ENCODE results near the gene HM13.
"Not testable (repeated sequence)": the region's sequence is repeated elsewhere in the genome, so short reads cannot be mapped to it uniquely, and the experiment has no call there.

HM13 gene

DNA sequence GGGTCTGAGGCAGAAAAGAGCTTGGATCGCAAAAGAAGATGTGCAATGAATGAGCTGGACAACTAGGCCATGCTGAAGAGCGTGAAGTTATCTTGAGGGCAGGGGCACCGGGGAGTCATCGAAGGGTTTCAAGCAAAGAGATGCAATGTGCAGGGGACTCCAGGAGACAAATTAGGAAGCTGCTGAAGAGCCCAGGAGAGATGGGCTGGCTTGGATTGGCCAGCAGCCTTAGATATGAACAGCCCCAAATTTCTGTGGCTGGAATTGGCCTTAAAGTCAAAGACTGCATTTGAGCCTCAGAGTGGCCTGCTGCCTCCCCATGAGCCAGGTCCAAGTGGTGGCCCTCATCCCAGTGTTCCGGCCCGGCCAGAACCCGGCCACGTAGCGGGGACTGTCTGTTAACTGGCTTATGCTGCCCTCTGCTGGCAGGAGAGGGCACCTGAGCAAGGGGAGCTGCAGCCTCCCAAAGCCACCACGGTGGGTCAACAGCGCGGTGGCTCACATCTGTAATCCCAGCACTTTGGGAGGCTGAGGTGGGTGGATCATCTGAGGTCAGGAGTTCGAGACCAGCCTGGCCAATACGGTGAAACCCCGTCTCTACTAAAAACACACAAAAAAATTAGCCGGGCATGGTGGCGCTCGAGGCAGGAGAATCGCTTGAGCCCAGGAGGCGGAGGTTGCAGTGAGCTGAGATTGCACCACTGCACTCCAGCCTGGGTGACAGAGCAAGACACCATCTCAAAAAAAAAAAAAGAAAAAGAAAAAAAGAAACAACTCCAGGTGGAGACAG is 11.2 kb upstream of the HM13 start:
- DNase-seq, result peak; percentile 10

DNA sequence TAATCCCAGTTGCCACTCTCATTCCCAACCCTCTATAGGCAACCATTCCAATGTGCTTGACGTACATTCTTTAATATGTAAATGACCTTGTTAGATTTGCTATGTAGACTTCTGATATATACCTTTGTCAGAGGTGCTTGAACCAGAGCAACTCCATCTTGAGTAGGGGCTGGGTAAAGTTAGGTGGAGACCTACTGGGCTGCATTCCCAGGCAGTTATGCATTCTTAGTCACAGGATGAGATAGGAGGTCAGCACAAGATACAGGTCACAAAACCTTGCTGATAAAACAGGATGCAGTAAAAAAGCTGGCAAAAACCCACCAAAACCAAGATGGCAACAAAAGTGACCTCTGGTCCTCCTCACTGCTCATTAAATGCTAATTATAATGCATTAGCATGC is 8.3 kb upstream of the HM13 start:
- DNase-seq, result no peak

DNA sequence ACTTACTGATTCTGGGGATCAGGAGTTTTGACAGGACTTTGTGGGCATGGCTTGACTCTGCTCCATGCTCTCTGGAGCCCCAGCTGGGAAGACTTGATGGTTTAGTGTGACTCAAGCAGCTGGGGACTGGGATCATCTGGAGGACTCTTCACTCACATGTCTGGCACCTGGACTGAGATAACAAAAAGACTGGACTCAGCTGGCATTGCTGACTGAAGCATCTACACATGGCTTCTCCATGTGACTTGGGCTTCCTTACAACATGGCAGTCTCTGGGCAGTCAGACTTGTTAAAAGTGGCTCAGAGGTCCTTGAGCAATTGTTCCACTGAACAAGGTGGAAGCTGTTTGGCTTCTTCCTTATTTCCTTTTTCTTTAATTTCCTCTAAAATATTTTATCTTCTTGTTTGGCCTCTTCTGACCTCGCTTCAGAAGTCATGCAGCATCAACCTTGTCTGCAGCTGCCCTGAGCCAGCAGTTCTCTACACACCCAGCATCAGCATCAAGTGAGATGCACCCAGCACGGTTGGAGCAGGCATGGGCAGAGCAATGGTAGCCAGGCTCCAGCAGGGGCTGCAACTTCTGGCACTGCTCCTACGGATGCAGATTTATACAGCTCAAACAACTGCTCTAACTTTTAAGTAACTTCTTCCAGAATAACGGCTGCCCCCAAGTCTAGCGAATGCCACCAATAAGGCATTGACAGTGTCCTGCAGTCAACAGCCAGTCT is 5.6 kb upstream of the HM13 start:
- no peak for DNase-seq

DNA sequence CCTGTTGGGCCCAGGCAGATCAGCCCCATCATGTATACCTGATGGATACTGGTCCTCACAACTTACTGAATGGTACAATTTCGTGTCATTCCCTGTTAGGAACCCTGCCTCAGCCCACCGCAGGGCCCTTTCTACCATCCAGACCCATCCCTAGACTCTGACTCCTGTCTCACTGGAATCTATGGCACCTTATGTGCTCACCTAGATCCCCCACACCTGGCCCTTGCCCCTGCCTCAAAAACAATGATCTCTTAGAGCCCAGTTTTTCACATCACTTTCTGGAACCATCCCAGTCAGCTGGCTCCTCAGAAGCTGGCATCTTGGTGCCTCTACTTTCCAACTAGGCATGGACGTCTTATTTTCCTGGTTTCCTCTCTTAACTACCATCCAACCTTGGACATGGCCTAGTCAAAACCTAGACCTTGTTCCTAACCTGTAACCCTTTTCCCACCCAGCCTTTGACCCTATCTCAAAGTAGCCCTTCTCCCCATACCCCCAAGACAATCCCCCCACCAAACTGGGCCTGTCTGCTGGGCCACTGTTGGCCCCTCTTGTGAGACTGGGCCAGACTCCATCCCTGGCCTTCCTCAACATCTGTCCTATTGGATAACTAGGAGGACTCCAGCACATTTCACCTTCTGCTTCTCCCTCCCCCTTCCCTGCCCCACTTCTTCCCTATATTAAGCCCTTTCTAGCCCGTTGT is 981 bp downstream of the HM13 start:
- no peak for DNase-seq

DNA sequence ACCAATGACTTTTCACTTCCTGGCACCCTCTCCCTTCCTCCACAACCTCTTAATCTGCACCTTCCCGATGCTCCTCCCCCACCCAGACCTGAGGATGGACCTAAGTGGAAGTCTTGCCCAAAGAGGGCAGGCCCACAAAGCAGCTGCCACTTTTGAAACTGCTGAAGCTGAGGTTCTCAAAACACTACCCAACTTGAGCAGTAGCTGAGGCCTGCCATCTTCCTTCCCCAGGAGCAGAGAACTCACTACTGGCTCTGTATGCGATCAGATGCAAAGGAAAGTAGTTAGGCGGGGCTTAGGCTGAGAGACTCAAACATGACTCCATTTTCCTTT is 1.5 kb downstream of the HM13 start:
- no peak for DNase-seq

DNA sequence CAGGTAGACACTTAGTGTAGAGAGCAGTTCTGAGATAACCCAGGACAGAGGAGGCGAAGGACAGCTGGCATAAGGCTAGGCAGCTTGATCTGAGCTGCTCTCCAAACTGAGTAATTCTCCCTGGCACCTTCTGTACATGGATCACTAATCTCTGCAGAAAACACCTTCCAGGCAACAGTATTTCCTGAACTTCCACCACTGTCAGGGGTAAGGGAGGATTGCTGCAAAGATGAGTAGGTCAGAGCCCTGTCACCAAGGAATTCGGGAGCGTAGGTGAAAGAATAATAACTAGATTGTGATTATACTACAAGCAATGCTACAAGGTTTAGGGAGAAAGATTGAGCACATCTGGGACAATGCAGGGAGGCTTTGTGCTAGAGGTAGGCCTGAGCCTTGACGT is 1.9 kb downstream of the HM13 start:
- no peak for DNase-seq

DNA sequence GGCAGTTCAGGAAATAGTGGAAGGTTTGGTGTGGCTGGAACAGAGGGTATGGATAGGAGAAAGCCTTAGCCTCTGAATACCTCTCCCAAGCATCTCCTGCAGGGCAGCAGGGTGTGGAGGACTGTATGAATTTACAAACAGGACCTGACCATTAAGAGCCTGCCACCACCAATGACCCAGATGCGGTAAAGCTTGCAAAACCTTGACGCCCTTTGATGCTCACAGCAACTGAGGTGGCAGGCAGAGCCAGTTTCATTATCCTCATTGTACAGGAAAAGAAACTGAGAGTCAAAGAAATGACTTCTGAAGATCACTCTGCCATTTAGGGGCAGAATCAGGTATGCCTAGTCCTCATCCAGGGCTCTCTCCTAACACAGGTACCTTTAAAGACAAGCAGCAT is 2.4 kb downstream of the HM13 start:
- DNase-seq, result no peak

DNA sequence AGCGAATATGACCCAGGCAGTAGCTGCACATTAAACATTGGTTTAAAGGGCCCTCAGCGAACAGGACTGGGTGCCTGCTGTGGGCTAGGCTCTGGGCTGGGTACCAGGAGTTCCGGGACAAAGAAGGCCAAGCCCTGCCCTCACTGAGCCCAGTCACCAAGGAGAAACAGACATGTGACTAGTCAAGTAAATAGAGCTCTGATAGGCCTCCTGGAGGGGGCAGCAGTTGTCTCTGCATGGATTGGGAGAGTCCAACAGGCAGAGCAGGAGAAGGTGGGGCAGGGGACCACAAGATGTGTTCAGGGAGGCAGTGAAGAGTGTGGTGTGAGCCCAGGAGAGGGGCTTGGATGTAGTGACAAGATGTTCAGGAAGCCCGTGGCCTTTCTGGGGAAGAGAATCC is 3.1 kb downstream of the HM13 start:
- DNase-seq, result no peak

DNA sequence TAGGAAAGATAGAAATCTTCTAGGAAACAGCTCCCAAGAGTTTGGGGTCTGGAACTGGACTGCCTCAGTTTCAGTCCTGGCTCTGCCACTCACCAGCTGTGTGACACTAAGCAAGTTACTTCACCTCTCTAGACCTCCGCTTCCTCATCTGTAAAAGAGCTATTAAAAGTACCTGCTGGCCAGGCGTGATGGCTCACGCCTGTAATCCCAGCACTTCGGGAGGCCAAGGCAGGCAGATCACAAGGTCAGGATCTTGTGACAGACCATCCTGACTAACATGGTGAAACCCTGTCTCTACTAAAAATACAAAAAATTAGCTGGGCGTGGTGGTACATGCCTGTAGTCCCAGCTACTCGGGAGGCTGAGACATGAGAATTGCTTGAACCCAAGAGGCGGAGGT is 7.0 kb downstream of the HM13 start:
- DNase-seq, result not testable (repeated sequence)

DNA sequence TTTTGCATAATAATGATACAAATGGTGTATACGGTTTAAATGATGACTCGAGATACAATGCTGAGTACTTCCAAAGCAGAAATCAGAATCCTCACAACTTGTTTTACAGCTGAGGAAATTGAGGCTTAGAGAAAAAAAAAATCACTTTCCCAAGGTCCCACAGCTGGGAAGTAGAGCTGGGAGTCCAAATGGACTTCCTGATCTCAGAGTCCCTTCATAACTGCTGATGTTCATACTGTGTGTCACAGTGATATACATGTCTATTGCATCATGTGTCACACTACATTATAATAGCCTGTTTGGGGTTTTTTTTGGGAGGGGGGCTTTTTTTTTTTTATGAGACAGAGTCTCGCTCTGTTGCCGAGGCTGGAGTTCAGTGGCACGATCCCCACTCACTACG is 8.5 kb downstream of the HM13 start:
- DNase-seq, result no peak

DNA sequence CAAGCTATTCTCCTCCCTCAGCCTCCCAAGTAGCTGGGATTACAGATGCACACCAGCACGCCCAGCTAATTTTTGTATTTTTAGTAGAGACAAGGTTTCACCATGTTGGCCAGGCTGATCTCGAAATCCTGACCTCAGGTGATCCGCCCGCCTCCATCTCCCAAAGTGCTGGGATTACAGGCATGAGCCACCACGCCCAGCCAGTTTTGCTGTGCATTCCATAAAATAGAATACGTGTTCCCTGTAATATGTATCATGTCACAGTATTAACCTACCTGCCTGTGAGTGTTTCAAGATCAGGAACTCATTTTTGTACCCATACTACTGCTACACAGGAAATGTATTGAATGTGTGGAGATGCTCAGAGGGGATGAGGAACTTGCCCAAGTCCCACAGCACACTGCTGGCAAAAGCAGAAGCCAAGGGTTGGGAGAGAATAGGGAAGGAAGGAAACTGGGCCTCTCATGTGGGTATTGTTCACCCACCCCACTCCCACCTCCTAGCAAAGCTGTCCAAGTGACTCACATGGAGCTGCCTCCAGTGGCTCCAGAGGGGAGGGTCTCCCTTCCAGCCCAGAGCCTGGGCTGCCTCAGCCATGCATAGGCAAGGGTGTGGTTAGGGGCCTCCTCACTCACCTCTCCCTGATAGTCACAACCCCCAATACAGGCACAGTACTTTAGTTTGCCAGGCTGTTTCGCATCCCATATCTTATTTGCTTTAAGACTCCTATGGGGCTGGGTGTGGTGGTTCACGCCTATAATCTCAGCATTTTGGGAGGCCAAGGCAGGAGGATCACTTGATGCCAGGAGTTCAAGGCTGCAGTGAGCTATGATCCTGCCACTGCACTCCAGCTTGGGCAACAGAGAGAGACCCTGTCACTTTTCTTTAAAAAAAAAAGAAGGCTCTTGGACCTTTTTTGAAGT is 9.4 kb downstream of the HM13 start:
- DNase-seq, result no peak

DNA sequence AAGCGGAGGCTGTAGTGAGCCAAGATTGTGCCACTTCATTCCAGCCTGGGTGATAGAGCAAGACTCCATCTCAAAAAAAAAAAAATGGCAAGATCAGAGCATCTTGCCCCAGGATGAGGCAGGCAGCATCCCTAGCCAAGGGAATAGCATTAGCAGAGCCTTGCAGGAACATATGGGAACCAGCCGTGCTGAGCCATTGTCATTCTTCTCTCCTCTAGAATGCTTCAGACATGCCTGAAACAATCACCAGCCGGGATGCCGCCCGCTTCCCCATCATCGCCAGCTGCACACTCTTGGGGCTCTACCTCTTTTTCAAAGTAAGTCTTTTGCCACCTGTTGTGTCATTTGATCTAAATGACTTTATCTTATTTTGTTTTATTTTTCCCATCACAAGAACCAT is 13.0 kb downstream of the HM13 start:
- no peak for DNase-seq

DNA sequence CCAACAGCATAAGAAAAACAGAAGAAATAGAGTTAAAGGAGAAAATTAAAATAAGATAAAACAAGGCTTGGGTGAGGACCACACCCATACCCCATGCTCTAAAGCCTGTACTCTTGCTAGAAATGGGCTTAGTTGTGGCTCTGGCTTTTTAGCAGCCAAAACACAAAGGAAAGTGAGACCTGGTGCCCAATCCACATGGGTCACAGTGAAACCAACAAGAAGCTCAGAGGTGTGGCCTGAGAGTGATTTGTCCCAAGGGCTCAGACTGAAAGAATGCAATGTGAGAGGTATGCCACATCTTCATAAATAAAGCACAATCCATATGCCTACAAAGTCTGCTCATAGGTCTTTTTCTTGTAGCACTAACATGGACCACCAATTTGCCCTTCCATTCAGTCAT is 21.1 kb downstream of the HM13 start:
- no peak for DNase-seq

DNA sequence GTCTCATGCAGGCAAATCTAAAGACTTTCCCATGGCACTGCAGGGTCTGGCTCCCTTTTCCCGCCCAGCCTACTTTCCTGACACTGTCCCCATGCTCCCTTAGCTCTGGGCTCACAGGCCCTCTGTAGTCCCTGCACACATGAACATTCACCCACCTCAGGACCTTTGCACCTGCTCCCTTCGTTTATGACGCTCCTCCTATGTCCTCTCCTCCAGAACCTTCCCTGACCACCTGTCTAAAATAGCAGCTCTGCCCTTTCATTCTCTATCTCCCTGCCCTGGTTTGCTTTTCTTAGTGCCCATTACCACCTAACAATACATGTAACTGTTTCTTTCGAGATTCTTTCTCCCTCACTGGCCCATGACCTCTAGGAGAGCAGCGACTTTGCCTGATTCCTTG is 22.3 kb downstream of the HM13 start:
- no peak for DNase-seq

DNA sequence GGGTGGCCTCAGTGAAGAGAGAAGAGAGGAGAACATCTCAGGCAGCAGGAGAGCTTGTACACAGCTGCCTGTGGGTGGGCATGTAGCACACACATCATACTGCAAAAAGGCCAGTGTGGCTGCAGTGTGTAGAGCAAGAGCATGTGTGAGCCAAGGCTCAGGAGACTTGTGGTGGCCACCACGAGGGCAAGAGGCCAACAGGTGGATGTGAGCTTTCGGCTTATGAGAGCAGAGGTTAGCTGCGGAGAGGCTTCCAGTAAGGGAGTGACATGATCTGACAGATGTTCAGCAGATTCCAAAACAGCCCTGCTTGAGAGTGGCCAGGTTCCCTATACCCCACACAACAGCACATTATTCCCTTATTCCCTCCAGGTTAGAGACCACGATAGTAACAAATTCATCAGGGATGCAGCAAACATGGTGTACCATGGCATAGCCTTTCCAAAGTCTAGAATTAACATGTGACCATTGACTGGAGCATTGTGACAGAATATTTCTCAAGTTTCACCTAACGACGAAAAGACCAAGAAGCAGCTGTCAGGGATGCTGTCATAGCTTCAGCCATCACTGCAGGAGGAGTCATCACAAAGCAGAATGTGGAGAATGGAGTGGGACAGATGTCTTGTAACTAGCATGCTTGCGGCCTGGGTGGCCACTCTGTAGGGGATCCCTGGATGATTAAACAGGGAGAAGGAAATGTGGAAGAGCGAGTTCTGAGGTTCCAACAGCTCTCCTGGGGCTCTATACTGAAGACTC is 23.1 kb downstream of the HM13 start:
- DNase-seq, result no peak

DNA sequence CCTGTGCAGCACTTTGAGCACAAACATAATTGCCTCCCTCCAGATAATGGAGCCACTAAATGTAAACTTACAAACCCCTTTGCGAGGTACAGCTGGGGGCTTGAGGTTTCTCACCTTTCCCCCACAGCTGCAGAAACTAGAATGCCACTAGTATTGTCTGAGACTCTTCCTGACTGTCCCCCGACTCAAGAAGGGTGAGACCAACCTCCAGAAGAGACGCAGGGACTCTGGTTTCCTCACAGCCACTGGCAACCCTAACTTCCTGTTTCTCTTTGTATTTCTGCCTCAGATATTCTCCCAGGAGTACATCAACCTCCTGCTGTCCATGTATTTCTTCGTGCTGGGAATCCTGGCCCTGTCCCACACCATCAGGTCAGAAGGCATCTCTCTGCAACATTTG is 23.6 kb downstream of the HM13 start:
- no peak for DNase-seq

DNA sequence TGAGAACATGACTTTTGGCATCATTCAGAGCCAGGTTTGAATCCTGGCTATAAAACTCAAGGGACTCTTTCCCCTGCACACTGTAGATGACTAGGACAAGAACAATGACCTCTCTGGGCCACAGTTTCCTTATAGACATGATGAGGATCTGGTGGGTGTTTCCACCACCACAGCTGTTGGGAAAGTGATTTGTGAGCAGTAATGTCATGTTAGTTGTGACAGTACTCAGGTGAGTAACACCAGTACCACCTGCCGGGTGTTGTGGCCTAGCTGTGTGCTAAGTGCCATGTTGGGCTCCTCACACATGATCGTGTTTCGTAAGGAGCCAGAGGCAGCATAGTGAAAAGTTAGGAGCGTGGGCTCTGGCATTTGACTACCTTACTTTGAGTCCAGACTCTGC is 24.1 kb downstream of the HM13 start:
- no peak for DNase-seq

DNA sequence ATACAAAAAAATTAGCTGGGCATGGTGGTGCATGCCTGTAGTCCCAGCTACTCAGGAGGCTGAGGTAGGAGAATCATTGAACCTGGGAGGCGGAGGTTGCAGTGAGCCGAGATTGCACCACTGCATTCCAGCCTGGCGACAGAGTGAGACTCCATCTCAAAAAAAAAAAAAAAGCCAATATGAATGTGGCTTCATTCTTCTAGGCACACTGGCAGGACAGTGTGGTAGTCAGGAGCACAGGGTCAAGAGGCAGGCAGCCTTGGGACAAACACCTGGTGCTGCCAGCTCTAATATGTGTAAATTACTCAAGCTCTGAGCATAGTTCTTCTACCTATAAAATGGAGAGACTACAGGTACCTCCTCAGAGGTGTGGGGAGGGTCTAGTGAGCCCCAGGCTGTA is 25.4 kb downstream of the HM13 start:
- DNase-seq, result not testable (repeated sequence)

DNA sequence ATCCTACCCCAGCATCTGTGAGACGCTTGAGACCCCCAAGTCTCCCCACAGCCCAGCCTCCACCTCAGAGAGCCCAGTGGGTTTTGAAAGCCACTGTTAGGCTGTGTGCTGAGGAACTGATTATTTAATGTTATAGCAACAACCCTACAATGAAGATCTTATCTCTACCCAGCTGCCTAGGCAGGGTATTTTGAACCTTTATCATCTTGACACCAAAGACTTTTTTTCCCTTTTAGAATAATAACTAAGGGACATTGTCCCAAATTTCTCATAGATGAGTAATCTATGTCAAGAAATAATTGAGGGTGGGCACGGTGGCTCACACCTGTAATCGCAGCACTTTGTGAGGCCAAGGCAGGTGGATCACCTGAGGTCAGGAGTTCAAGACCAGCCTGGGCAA is 26.2 kb downstream of the HM13 start:
- no peak for DNase-seq

DNA sequence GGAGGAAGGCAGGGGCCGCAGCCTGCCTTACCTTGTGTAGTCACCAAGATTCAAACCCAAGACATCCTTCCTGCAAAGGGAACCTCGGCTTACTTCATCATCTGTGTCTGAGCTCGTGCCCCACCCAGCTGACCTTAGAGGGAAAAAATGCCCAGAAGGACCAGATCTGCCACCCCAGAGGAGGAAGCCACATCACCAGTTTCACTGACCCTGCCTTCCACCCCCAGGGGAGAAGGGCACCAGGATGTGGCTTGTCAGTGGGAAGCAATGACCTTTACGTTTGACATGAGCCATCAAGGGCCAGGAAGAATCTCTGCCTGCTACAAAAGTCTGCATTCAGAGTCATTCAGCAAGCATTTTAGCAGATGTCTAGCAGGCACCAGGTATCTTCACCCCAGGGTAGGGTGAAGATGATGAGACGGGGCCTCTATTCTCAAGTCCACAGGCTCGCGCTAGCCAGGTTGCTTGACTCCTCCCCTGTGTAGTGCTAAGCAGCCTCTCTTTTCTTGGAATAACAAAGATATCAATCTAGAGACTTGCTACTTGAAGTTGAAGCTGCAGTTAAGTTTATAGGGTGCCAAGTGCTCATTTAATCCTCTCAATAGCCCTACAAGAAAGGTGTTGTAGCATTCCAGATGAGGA is 28.1 kb downstream of the HM13 start:
- no peak for DNase-seq

DNA sequence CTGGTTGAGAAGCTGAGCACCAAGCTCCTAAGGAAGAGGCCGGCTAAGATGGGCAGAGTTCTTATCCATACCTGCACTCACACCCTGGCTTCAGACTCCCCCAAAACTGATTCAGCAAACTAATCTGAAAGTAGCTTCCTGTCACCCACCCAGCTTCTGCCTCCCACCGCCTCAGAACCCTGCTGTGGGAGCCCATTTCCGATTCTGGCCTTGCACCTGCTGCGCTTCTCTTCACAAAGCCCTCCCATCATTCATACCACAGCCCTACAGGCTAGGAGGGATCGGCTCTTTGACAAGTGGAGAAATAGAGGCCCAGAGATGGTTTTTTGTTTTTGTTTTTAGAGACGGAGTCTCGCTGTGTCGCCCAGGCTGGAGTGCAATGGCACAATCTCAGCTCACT is 28.7 kb downstream of the HM13 start:
- DNase-seq, result no peak
